ENCODE measurements around the gene PLBD2.

GRCh38 chr12:113361574-113362370 is 3.4 kb downstream of the PLBD2 start:
- TF ChIP-seq CTCF (conservative IDR thresholded peaks at IDR 0.05; ENCODE audit: low read length) (no peak), EZH2phosphoT487 (IDR thresholded peaks at IDR 0.05; ENCODE audit: borderline replicate concordance) (no peak)

Data from Loucy (cell line).